Inflammatory macrophage (primary cell): Measurements from ENCODE around the gene ALKAL2.

ENCODE experiments used
- DNase-seq, 2 donors: peaks; one replicate each; pipeline ENCODE4 v3.0.0-alpha.2; 2020 to 2022

Gene ALKAL2

GRCh38 chr2:269356-270030, 18.4 kb downstream of the ALKAL2 start:
- DNase-seq, result no peak

DNA sequence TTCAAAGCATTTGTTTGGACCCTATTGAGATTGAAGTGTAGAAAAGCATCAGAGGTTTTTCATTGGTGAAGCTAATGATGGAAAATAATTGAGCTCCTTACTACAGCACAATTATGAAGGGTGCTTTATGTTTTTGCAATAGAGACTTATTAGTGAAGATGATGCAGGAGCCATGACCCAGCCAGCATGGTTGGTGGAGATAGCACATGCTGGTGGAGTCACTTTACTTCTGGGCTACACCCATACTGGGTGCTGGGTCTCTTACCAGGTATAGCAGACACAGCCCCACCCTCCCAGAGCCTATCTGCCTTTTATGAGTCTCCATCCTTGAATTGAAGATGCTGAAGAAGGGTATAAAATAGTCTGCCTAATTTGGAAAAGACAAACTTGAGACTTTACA, 19.6 kb downstream of the ALKAL2 start:
- DNase-seq, result no peak

DNA sequence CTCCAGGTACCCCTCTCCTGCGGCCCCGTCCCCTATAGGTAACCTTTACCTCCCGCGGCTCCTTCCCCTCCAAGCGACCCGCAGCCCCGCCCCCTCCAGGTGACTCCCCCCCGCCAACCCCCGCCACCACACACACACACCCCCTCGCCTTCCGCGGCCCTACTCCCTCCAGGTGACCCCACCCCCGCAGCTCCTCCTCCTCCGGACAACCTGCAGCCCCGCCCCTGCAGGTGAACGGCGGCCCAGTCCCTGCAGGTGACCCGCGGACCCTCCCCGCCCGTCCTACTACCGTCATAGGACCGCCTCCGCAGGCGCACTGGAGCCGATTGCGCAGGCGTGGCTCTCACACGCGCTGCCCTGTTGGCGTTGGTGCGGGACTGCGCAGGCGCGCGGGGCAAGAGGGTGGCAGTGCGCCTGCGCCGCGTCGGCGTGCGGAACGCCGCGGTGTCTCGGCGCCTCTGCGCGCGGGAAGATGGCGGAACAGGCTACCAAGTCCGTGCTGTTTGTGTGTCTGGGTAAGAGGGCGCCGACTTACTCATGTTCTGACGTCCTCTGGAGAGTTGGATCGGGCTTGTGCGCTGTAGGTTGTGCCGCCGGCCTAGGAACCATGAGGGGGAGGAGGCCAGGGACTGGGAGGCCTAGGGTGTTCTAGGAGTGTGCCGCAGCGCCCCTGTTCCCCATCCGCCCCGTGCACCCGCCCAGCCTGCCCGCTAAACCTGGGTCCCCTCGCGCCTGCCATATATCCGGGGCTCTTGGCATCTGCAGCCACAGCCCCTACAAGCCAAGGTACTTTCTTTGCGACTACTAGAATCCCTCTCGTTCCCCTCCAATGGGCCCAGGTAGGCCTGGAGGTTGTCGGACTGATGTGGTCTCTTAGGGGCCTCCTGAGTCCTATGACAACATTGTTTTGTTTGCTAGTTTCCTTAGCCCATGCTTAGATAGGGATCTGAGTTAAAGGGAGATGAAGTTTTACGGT, 23.1 kb downstream of the ALKAL2 start, which contains the start of gene ACP1:
TSS of gene ACP1 (plus strand) at position 455 of the 976 bp plus-strand sequence. CDS start at position 473, 18 bp downstream.
- peak; percentile 95 to 98 for DNase-seq

DNA sequence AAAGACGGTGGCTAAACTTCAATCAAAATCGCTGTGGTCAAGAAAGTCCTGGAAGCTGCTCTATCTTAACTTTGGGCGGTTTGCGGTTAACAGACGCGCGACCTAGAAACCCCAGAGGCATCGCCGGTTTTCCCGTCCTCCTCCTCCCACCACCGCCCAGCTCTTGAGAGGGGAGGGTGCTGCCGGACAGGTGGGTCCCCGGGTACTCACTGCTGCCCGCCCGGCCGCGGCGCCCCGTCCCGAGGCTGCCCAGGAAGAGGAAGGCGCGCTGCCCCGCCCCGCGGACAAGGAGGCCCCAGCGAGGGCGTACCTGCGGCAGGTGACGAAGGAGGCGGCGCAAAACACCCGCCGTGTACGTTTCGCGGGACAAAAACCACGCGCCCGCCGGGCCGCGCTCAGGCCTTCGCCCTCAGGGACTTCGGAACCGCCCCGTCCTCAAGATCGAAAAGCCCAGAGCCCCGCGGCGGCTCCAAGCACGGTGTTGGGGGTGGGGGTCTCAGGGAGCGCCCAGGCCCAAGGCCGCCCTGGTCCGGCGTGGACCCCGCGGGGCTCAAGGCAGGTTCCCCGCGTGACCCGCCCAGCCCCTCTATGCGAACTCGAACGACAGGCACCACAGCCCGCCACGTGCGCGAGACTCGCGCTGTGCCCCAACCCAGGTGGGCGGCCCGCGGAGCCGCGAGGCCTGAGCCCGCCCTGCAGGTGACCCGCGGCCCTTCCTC, 24.0 kb downstream of the ALKAL2 start, which contains the start of gene SH3YL1:
TSS of gene SH3YL1 (minus strand) at position 259 of the 719 bp plus-strand sequence. CDS start at position 211, 48 bp downstream.
- DNase-seq, result peak in 1 of 2 donors; percentile 18

DNA sequence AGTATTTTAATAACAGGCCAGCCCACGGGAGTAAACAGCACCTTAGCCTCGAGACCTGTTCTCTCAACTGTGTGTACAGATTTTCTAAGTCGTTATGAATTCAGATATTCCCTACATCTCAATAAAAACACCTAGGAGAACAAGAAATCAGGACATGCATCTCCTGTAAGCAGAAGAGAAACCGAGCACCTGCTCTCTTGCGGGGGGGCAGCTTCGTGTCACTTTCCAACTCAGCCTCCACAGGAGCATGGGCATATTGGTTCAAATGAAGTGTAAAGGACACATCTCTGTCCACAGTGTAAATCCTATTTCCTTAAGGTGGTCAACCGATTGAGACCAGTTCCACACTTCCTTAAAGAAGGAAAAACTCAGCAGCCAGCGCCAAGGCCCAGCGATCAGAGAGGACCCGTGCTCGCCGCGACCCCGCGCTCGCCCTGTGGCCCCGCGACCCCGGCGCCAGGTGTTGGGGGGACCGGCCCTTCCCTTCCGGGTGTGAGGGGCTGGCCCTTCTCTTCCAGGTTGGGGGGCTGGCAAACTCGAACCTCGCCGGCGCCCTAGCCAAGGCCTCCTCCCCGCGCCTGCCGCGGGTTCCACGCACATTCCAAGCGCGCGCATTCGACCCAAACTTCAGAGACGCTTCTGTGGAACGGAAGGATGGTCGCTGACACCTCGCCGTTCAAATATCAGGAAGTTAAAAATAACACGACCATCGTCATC, 24.7 kb downstream of the ALKAL2 start:
- DNase-seq, result no peak

DNA sequence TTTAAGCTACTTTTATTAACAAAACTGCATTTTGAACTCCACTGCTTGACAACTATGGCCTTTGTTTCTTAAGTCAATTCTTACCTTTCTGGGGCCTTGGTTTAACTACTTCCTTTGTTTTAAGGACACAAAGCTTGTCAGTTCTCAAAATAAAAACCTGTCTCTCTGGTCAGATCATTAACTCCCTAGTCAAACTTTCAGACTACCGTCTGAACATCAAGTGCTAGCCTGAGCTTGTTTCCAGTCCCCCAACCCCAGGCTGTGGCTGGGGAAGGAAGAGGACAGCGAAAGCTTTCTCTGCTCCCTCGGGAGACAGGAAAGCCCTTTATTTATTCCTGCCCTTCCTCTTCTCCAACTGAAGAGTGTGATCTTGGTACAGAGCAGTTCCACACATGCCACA, 25.8 kb downstream of the ALKAL2 start:
- no peak for DNase-seq

DNA sequence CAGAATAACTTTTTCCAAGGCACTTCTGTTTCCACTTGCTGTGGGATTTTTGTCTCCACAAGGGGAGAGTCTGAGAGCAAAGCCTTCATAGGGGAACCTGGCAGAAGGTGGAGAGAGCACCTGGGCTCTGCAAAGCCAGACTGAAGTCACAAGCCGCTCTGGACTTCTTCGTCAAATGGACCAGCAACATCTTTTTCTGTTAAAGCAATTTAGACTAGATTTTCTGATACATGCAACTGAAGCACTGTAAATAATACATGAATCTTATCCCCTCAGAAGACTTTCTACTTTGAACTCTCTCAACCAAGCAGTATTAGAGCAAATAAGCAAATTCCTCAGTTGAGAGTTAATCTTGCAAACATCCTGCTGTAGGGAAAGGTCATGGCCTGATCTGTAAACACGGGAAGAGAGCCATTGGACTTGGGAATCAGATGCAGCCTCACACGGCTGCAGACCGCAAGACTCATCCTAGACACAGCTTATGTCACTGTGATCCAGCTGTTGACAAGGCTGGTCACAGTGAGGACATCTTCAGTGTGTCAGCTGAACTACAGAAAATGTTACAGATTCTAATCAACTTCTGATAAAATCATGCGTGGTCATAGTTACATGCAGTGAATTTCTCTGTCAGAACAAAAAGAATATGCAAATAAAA, 27.3 kb downstream of the ALKAL2 start:
- no peak for DNase-seq

DNA sequence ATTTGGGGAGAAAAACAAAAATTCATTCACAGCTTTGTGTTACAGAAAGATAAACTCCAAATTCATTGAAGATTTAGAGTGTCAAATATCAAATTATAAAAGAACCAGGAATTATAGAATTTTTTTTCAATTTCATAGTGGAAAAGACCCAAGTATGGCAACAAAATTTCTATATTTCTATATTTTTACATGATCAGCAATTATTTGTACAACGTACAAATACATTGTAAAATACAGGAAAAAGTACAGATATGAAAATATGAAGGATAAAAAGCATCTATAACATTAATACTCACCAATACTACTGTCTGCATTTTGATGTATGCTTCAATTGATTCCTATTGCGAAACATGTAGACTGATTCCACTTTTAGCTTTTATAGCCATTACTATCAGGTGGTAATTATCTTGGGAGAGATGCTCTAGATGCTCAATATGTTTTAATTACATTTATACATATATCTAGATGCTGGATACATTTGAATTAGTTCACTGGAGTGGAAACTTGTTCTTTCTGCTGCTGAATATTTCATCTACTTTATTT, 28.0 kb downstream of the ALKAL2 start:
- DNase-seq, result no peak

GRCh38 chr2:258933-259332, 29.0 kb downstream of the ALKAL2 start:
- DNase-seq, result no peak

DNA sequence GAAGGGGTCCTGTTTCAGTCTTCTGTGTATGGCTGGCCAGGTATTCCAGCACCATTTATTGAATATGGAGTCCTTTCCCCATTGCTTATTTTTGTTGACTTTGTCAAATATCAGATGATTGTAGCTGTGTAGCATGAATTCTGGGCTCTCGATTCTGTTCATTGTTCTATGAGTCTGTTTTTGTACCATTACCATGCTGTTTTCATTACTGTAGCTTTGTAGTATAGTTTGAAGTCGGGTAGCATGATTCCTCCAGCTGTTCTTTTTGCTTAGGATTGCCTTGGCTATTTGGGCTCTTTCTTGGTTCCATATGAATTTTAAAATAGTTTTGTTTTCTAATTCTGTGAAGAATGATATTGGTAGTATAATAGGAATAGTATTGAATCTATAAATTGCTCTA, 30.0 kb downstream of the ALKAL2 start:
- no peak for DNase-seq

DNA sequence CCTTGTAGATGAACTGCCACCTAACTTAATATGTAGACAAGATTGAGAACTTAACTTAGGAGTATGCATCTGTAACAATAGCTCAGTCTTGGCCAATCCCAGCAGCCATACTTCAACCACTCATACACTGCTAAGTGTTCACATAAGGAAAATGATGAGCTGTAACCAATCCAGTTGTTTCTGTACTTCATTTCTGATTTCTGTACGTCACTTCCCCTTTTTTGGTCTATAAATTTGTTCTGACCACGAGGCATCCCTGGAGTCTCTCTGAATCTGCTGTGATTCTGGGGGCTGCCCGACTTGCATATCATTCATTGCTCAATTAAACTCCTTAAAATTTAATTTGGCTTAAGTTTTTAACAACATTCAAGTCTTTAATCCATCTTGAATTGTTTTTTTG, 30.5 kb downstream of the ALKAL2 start:
- no peak for DNase-seq

DNA sequence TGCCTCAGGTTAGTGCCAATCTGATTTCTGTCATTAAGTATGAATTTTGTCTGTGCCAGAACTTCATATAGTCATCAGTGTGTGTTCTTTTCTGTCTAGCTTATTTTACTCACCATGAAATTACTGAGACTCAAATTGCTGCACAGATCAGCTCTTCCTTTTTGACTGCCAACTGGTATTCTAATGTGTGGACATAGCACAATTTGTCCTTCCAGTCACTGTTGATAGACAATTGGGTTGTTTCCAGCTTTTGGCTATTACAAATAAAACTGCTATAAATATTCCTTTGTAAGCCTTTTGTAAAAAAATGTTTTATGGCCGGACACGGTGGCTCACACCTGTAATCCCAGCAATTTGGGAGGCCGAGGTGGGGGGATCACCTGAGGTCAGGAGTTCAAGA, 31.8 kb downstream of the ALKAL2 start:
- no peak for DNase-seq

- no peak for DNase-seq
Observed at GRCh38 chr2:255195-255594, 32.7 kb downstream of the ALKAL2 start.

GRCh38 chr2:254241-254640, 33.6 kb downstream of the ALKAL2 start:
- DNase-seq, result no peak

GRCh38 chr2:253202-253638, 34.7 kb downstream of the ALKAL2 start:
- no peak for DNase-seq

DNA sequence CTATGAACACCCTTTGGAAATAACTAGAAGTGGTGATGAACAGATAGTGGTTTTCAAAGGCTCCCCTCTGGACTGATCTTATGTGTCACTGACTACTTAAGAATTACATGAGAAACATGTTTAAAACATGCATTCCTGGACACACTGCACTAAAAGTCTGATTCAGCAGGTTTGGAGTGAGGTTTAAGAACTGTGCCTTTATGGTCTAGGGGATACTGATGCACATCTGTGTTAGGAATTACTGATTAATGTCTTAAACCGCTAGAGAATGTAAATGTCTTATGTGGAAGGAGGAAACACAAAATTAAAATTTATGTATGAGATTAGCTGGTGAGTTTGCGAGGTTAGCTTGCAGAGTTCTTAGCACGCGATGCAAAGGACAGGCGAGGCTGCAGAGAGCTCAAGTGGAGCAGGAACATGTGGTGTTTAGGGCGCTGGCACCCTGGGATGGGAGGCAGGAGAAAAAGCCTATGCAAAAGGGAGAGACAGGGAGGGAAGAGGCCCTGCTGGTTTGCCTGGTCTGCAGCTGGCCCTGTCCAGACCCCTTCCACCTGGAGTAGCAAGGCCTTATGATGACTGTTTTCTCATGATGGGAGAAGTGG, 35.8 kb downstream of the ALKAL2 start:
- no peak for DNase-seq

DNA sequence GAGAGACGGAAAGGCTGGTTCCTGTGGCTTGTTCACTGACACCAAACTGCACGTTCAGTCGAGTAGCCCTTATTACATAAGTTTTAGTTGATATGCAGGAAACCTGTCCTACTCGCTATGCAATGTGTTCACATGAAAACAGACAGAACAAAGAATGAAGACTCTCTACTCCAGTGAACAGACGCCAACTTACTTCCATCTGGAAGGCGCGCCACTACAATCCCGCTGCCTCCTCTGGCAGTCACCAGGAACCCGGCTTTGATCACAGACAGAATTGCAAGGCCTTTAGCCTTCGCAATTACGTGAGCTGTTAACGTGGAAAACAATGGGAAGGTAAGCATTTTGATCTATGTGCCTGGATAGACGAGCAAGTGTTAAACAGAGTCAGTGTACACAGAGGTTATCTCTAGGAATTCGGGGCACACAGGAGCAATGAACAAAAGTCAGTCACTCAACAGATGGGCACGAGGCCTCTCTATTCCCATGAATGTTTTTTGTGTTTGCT, 38.3 kb downstream of the ALKAL2 start:
- no peak for DNase-seq

DNA sequence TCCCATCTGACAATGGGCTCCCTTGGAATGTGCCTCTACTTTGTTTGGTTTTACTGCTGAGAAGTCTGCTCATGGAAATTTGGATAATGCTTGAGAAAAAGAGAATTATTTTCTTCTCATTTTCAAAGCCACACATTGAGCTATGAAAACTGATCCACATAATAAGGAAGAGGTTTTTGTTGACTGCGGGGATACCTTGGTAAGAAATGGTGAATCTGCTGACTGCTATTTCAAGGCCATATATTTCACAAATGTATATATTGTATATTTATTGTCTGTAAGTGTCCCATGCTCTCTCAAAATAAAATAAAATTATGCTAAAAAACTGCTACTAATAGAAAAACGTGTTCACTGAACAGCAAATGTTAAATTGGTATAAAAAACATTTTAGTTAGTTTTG, 39.2 kb downstream of the ALKAL2 start:
- no peak for DNase-seq

GRCh38 chr2:246489-247144, 41.3 kb downstream of the ALKAL2 start:
- peak; percentile 36 to 59 for DNase-seq

DNA sequence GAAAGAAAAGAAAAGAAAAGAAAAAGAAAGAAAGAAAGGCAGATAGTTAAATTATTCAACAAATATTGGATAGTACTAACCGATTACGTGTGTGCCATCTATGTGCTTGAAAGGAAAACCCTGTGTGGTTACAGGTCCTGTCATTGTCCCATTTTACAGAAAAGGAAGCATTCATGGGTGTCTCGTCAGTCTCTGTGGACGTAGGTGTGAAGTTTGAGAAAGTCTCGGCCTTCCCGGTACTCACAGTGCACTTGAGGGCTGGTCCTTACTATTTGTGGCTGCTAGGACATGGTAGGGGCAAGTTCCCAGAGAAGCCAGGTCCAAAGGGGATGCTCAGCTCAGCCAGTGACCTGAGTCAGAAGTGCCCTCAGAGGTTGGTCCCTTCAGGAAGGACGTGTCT, 43.3 kb downstream of the ALKAL2 start:
- DNase-seq, result no peak
